Liver (tissue), 9 donors: ENCODE measurements around the gene PKP3. TPM values are rescaled to one million over a fixed set of nuclear protein-coding genes. Genes with fewer than 3 reads are reported as not detected.

Experiments used
- DNase-seq: peaks from one replicate; pipeline ENCODE4 v3.0.0-alpha.2; 2017; ENCODE audit warnings: low spot score
- H3K27ac ChIP-seq, 2 donors: one replicate each; pipeline ENCODE4 v1.7.0; 2013; ENCODE audit warnings: inconsistent platforms in 2 of 2, low read length in 2 of 2, control low read depth in 1 of 2, low read depth in 1 of 2, mild to moderate bottlenecking in 1 of 2
- H3K27me3 ChIP-seq, 4 donors: one replicate each; pipeline versions ENCODE4 v1.6.1 to v1.7.0; 2013; ENCODE audit warnings: low read length in 3 of 4, inconsistent platforms in 1 of 4, mild to moderate bottlenecking in 1 of 4, moderate library complexity in 1 of 4; ENCODE audit not compliant: control insufficient read depth in 4 of 4, insufficient read depth in 4 of 4
- H3K36me3 ChIP-seq, 4 donors: one replicate each; pipeline versions ENCODE4 v1.6.1 to v1.7.0; 2013; ENCODE audit warnings: low read length in 3 of 4, mild to moderate bottlenecking in 3 of 4, low read depth in 1 of 4, moderate library complexity in 1 of 4; ENCODE audit not compliant: control insufficient read depth in 4 of 4, insufficient read depth in 3 of 4
- H3K4me1 ChIP-seq, 4 donors: one replicate each; pipeline versions ENCODE4 v1.6.1 to v1.7.0; 2013; ENCODE audit warnings: low read length in 3 of 4, mild to moderate bottlenecking in 3 of 4, moderate library complexity in 1 of 4; ENCODE audit not compliant: control insufficient read depth in 4 of 4, insufficient read depth in 4 of 4
- H3K4me3 ChIP-seq, 3 donors: one replicate each; pipeline versions ENCODE4 v1.6.1 to v1.7.0; 2013; ENCODE audit warnings: low read length in 3 of 3, control low read depth in 1 of 3, low read depth in 1 of 3, mild to moderate bottlenecking in 1 of 3
- H3K9ac ChIP-seq, 2 donors: one replicate each; pipeline ENCODE4 v1.7.0; 2013; ENCODE audit warnings: low read length in 2 of 2, mild to moderate bottlenecking in 2 of 2, moderate library complexity in 2 of 2, control low read depth in 1 of 2, low read depth in 1 of 2
- H3K9me3 ChIP-seq, 4 donors: one replicate each; pipeline versions ENCODE4 v1.6.1 to v1.7.0; 2013; ENCODE audit warnings: low read length in 3 of 4; ENCODE audit not compliant: control insufficient read depth in 4 of 4
- EGR1 ChIP-seq, 2 donors: IDR thresholded peaks; 2 replicates each; pipeline ENCODE4 v1.6.1; 2016 to 2018; ENCODE audit warnings: antibody characterized with exemption in 2 of 2, low read depth in 2 of 2
- FOXA1 ChIP-seq: IDR thresholded peaks from 2 replicates; pipeline ENCODE4 v1.6.1; 2016; ENCODE audit warnings: antibody characterized with exemption
- GABPA ChIP-seq, 2 donors: IDR thresholded peaks in 1 of 2; conservative IDR thresholded peaks in 1 of 2; 2 replicates each; pipeline ENCODE4 v1.6.1; 2016; ENCODE audit warnings: antibody characterized with exemption in 2 of 2, mild to moderate bottlenecking in 1 of 2, moderate library complexity in 1 of 2
- HNF4A ChIP-seq, 2 donors: conservative IDR thresholded peaks; 2 replicates each; pipeline ENCODE4 v1.6.1; 2016; ENCODE audit warnings: antibody characterized with exemption in 2 of 2, mild to moderate bottlenecking in 2 of 2
- HNF4G ChIP-seq: IDR thresholded peaks from 2 replicates; pipeline ENCODE4 v1.6.1; 2016; ENCODE audit warnings: antibody characterized with exemption
- JUND ChIP-seq, 2 donors: IDR thresholded peaks; 2 replicates each; pipeline ENCODE4 v1.6.1; 2016; ENCODE audit warnings: antibody characterized with exemption in 2 of 2
- RAD21 ChIP-seq, 2 donors: IDR thresholded peaks; 2 replicates each; pipeline ENCODE4 v1.6.1; 2016; ENCODE audit warnings: antibody characterized with exemption in 2 of 2, mild to moderate bottlenecking in 2 of 2
- RXRA ChIP-seq, 2 donors: IDR thresholded peaks; 2 replicates each; pipeline ENCODE4 v1.6.1; 2017 to 2018; ENCODE audit warnings: antibody characterized with exemption in 2 of 2, mild to moderate bottlenecking in 1 of 2
- SP1 ChIP-seq: IDR thresholded peaks from 2 replicates; pipeline ENCODE4 v1.6.1; 2018; ENCODE audit warnings: antibody characterized with exemption, mild to moderate bottlenecking
- TAF1 ChIP-seq: conservative IDR thresholded peaks from 2 replicates; pipeline ENCODE4 v1.6.1; 2016; ENCODE audit warnings: antibody characterized with exemption, mild to moderate bottlenecking
- YY1 ChIP-seq: IDR thresholded peaks from 2 replicates; pipeline ENCODE4 v1.6.1; 2016; ENCODE audit warnings: antibody characterized with exemption, mild to moderate bottlenecking
- WGBS: extraction: QIAGEN DNeasy Blood & Tissue Kit; methylation state at CpG from one replicate; pipeline ENCODE4 v1.1.7; 2013; 5-methylcytosine and 5-hydroxymethylcytosine counted together
- polyA plus RNA-seq, 2 donors: library from polyadenylated mRNA; stranded (reverse) in 1 of 2; unstranded in 1 of 2; fragments of 200-250 nt in 1 of 2; fragments of >200 nt in 1 of 2; fragmentation: Nextera tagmentation in 1 of 2; extraction: Ambion mirVana in 1 of 2; gene quantifications; one replicate each; pipeline versions ENCODE4 v1.2.1 to v1.2.3, GENCODE V29; 2013 to 2015
- total RNA-seq, 2 donors: library from RNA; depleted of rRNA; stranded (reverse); fragments of >200 nt; gene quantifications; one replicate each; pipeline ENCODE4 v1.2.3, GENCODE V29; 2014
- TF ChIP-seq, protein P1 (sequence below): fragments of 150-350 bp; IDR thresholded peaks from 2 replicates; pipeline ENCODE4 v1.5.1; 2017; ENCODE audit warnings: improper control_type of control experiment, low read depth, low read length; ENCODE audit not compliant: missing input control
- TF ChIP-seq, protein P2 (sequence below): IDR thresholded peaks from 2 replicates; pipeline ENCODE4 v1.6.1; 2016; ENCODE audit warnings: antibody characterized with exemption
- TF ChIP-seq, protein P3 (sequence below): IDR thresholded peaks from 2 replicates; pipeline ENCODE4 v1.6.1; 2016; ENCODE audit warnings: antibody characterized with exemption
- TF ChIP-seq, protein P4 (sequence below): IDR thresholded peaks from 2 replicates; pipeline ENCODE4 v1.6.1; 2016; ENCODE audit warnings: antibody characterized with exemption, mild to moderate bottlenecking
- TF ChIP-seq, protein P5 (sequence below): IDR thresholded peaks from 2 replicates; pipeline ENCODE4 v1.6.1; 2016; ENCODE audit warnings: antibody characterized with exemption
- donor health status: healthy.
- donor health status: healthy.
- donor health status: healthy.
- donor health status: healthy.
- donor health status: healthy.

The PKP3 gene
- total and polyA plus RNA-seq, 4 donors = 0.08 to 0.37 (median 0.25) TPM; not detected in 1

DNA sequence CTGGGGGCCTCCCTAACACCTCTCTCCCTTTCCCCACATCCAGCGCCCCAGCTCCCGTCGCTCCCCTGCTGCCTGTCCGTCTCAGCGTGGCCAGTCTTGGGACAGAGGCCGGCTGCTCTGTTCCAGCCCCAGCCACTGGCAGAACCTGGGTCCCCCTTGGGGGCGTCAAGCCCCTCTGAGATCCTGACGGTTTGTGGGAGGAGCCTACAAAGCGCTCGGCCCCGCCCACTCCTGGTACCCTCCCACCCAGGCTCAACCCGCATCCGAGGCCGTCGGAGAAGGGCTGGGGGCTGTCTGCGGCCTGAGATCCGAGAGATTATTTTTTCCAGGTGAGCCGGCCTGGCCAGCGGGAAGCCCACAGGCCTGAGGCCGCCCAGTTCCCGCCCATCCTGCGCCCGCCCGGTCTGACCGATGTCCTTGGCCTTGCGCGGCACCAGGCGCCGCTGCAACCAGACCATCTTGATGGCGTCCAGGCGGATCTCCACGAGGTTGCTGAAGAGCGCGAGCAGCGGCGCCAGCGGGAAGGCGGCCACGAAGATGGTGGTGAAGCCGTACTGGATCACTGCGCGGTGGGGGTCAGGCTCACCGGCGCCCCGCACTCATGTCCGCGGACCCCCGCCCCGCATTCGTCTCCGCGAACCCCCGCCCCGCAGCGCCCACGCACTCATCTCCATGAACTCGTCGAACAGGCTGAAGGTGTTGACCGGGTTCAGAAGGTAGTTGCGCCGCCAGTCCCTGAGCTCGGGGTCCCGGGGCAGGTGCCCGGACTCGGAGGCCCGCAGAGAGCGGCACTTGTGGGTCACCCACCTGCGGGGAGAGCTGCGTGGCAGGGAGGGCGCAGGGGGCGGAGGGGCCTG, 26.3 kb downstream of the PKP3 start:
- DNase-seq = no peak
- Histone ChIP-seq H3K36me3 (no peaks in the 10 kb centered on the region), H3K27me3 (peaks cover 0 to 3% (median 0%) of the 10 kb centered on the region in 4 donors), H3K4me1 (peaks cover 5 to 25% (median 21%) of the 10 kb centered on the region in 4 donors), H3K4me3 (no peak overlapping the region), H3K9ac (no peak overlapping the region), H3K9me3 (no peaks in the 10 kb centered on the region), H3K27ac (no peak overlapping the region)
- TF ChIP-seq, protein P1, sequence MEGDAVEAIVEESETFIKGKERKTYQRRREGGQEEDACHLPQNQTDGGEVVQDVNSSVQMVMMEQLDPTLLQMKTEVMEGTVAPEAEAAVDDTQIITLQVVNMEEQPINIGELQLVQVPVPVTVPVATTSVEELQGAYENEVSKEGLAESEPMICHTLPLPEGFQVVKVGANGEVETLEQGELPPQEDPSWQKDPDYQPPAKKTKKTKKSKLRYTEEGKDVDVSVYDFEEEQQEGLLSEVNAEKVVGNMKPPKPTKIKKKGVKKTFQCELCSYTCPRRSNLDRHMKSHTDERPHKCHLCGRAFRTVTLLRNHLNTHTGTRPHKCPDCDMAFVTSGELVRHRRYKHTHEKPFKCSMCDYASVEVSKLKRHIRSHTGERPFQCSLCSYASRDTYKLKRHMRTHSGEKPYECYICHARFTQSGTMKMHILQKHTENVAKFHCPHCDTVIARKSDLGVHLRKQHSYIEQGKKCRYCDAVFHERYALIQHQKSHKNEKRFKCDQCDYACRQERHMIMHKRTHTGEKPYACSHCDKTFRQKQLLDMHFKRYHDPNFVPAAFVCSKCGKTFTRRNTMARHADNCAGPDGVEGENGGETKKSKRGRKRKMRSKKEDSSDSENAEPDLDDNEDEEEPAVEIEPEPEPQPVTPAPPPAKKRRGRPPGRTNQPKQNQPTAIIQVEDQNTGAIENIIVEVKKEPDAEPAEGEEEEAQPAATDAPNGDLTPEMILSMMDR = no peak
- TF ChIP-seq RAD21 (IDR thresholded peaks at IDR 0.05) (no peak), JUND (IDR thresholded peaks at IDR 0.05) (no peak), HNF4A (conservative IDR thresholded peaks at IDR 0.05) (no peak)
- TF ChIP-seq, protein P2, sequence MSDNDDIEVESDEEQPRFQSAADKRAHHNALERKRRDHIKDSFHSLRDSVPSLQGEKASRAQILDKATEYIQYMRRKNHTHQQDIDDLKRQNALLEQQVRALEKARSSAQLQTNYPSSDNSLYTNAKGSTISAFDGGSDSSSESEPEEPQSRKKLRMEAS = no peak
- TF ChIP-seq, protein P3, sequence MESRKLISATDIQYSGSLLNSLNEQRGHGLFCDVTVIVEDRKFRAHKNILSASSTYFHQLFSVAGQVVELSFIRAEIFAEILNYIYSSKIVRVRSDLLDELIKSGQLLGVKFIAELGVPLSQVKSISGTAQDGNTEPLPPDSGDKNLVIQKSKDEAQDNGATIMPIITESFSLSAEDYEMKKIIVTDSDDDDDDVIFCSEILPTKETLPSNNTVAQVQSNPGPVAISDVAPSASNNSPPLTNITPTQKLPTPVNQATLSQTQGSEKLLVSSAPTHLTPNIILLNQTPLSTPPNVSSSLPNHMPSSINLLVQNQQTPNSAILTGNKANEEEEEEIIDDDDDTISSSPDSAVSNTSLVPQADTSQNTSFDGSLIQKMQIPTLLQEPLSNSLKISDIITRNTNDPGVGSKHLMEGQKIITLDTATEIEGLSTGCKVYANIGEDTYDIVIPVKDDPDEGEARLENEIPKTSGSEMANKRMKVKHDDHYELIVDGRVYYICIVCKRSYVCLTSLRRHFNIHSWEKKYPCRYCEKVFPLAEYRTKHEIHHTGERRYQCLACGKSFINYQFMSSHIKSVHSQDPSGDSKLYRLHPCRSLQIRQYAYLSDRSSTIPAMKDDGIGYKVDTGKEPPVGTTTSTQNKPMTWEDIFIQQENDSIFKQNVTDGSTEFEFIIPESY = no peak
- TF ChIP-seq, protein P4, sequence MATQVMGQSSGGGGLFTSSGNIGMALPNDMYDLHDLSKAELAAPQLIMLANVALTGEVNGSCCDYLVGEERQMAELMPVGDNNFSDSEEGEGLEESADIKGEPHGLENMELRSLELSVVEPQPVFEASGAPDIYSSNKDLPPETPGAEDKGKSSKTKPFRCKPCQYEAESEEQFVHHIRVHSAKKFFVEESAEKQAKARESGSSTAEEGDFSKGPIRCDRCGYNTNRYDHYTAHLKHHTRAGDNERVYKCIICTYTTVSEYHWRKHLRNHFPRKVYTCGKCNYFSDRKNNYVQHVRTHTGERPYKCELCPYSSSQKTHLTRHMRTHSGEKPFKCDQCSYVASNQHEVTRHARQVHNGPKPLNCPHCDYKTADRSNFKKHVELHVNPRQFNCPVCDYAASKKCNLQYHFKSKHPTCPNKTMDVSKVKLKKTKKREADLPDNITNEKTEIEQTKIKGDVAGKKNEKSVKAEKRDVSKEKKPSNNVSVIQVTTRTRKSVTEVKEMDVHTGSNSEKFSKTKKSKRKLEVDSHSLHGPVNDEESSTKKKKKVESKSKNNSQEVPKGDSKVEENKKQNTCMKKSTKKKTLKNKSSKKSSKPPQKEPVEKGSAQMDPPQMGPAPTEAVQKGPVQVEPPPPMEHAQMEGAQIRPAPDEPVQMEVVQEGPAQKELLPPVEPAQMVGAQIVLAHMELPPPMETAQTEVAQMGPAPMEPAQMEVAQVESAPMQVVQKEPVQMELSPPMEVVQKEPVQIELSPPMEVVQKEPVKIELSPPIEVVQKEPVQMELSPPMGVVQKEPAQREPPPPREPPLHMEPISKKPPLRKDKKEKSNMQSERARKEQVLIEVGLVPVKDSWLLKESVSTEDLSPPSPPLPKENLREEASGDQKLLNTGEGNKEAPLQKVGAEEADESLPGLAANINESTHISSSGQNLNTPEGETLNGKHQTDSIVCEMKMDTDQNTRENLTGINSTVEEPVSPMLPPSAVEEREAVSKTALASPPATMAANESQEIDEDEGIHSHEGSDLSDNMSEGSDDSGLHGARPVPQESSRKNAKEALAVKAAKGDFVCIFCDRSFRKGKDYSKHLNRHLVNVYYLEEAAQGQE = no peak
- WGBS = 65% methylated on average over 71 of the region's 71 CpGs

DNA sequence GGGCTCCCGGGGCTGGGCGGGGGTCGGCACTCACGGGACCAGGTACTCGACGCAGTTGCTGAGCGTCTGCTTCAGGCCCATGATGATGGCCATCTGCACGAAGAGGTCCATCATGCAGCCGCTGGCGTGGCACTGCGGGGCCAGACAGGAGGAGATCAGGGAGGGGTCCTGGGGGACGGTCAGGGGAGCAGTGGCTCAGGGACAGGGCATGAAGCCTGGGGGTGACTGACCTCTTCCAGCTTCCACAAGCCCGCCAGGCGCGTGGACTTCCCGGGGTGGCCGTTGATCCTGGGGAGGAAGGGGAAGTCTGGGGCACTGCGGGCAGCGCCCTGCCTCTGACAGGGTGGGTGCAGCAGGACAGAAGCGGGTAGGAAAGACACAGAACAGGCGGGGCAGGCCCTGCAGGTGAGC, 26.9 kb downstream of the PKP3 start:
- Histone ChIP-seq H3K9me3 (no peaks in the 10 kb centered on the region), H3K4me1 (peaks cover 3 to 19% (median 17%) of the 10 kb centered on the region in 4 donors), H3K27me3 (peaks cover 0 to 3% (median 0%) of the 10 kb centered on the region in 4 donors), H3K9ac (no peak overlapping the region), H3K36me3 (no peaks in the 10 kb centered on the region), H3K27ac (no peak overlapping the region), H3K4me3 (no peak overlapping the region)
- DNase-seq = no peak
- 88% methylated on average over 21 of the region's 21 CpGs for WGBS
- TF ChIP-seq RAD21 (IDR thresholded peaks at IDR 0.05) = no peak
- no peak for TF ChIP-seq EGR1 (IDR thresholded peaks at IDR 0.05; ENCODE audit: low read depth in 2 of 2)
- TF ChIP-seq, protein P2 = no peak
- no peak for TF ChIP-seq GABPA (IDR thresholded peaks at IDR 0.05 in 1 of 2, conservative IDR thresholded peaks at IDR 0.05 in 1 of 2)
- TF ChIP-seq SP1 = no peak
- TF ChIP-seq RXRA (IDR thresholded peaks at IDR 0.05) = no peak
- no peak for TF ChIP-seq YY1
- TF ChIP-seq FOXA1 = no peak
- TF ChIP-seq, protein P3 = no peak
- TF ChIP-seq TAF1 = no peak
- no peak for TF ChIP-seq JUND (IDR thresholded peaks at IDR 0.05)
- TF ChIP-seq, protein P1 = no peak
- TF ChIP-seq, protein P5, sequence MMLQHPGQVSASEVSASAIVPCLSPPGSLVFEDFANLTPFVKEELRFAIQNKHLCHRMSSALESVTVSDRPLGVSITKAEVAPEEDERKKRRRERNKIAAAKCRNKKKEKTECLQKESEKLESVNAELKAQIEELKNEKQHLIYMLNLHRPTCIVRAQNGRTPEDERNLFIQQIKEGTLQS = no peak
- no peak for TF ChIP-seq HNF4A (conservative IDR thresholded peaks at IDR 0.05)
- TF ChIP-seq HNF4G = no peak
